ENCODE results near the gene DIO3.

GRCh38 chr14:101512376-101512695 is 49.0 kb upstream of the DIO3 start:
- TF ChIP-seq EZH2 (IDR thresholded peaks at IDR 0.05; ENCODE audit: low read depth), result no peak
- TF ChIP-seq, protein P1, sequence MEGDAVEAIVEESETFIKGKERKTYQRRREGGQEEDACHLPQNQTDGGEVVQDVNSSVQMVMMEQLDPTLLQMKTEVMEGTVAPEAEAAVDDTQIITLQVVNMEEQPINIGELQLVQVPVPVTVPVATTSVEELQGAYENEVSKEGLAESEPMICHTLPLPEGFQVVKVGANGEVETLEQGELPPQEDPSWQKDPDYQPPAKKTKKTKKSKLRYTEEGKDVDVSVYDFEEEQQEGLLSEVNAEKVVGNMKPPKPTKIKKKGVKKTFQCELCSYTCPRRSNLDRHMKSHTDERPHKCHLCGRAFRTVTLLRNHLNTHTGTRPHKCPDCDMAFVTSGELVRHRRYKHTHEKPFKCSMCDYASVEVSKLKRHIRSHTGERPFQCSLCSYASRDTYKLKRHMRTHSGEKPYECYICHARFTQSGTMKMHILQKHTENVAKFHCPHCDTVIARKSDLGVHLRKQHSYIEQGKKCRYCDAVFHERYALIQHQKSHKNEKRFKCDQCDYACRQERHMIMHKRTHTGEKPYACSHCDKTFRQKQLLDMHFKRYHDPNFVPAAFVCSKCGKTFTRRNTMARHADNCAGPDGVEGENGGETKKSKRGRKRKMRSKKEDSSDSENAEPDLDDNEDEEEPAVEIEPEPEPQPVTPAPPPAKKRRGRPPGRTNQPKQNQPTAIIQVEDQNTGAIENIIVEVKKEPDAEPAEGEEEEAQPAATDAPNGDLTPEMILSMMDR (conservative IDR thresholded peaks at IDR 0.05), result no peak
